Medulla oblongata (tissue), 1 donor: ENCODE measurements around the gene EED.
"Not testable (repeated sequence)": the region's sequence is repeated elsewhere in the genome, so short reads cannot be mapped to it uniquely, and the experiment has no call there.

Source experiments
- DNase-seq: peaks from one replicate; pipeline ENCODE4 v3.0.0-alpha.2; 2015; ENCODE audit errors: extremely low spot score

Gene EED

DNA sequence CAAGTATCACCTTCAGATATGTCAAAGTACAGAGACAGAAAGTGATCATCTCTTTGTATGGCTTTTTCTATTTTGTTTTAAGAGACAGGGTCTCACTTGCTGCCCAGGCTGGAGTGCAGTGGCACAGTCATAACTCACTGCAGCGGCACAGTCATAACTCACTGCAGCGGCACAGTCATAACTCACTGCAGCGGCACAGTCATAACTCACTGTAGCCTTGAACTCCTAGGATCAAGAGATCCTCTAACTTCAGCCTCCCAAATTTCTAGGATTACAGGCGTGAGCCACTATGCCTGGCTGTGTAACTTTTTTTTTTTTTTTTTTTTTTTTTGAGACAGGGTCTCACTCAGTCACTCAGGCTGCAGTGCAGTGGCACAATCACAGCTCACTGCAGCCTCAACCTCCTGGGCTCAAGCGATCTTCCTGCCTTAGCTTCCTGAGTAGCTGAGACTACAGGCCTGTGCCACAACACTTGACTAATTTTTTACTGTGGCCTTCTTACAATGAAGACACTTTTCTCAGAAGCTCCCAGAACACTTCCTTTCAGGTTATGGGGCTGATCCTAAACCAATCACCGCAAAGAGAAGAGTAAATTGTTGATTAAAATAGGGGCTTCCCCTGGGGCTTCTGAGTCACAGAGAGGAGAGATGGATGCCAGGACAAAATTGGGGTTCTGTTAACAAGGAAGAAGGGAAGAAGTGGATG is 48.5 kb downstream of the EED start:
- no peak for DNase-seq

- no peak for DNase-seq
These were observed 49.5 kb downstream of the EED start for GRCh38 chr11:86294026-86294425.

DNA sequence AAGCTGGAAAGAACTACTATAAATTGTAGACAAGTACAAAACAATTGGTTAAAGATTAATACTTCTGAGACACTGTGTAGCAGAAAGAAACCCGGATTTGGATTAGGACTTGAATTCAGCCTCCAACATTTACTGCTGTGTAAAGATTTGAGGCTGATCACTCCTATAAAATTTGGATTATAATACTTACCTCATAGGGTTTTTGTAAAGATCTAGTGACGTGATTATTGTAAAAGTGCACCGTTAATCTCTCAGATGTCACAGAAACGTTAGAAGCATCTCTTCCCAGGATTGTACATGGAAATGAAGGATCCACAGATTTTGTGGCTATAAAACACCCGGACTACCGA is 57.2 kb downstream of the EED start:
- DNase-seq: no peak

- peak; percentile 100 for DNase-seq
These were observed 57.7 kb downstream of the EED start, which contains the start of gene HIKESHI for GRCh38 chr11:86302092-86302793. HIKESHI (plus strand) TSS chr11:86302240; CDS start chr11:86302449, 209 bp downstream.

GRCh38 chr11:86303257-86303656 is 58.7 kb downstream of the EED start:
- no peak for DNase-seq

DNA sequence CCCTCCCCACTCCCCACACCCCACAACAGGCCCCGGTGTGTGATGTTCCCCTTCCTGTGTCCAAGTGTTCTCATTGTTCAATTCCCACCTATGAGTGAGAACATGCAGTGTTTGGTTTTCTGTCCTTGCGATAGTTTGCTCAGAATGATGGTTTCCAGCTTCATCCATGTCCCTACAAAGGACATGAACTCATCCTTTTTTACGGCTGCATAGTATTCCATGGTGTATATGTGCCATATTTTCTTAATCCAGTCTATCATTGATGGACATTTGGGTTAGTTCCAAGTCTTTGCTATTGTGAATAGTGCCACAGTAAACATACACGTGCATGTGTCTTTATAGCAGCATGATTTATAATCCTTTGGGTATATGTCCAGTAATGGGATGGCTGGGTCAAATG is 64.2 kb downstream of the EED start:
- not testable (repeated sequence) for DNase-seq

DNA sequence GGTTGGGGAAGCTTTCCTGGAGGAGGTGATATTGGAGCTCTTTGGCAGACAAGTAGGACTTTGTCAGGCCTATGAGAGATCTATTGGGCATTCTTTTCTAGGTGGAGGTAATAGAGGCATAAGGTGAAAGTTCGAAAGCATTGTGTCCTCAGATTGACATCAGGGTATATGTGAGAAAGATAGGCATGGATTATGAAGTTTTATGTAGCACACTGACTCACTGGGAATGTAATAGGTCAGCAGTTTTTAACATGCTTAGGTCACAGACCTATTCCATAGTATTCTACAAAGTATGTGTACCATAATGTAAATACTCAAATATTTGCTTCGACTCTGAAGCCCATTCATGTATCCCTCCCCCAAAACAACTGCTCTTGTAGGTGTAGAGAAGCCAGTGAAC is 69.2 kb downstream of the EED start:
- no peak for DNase-seq

DNA sequence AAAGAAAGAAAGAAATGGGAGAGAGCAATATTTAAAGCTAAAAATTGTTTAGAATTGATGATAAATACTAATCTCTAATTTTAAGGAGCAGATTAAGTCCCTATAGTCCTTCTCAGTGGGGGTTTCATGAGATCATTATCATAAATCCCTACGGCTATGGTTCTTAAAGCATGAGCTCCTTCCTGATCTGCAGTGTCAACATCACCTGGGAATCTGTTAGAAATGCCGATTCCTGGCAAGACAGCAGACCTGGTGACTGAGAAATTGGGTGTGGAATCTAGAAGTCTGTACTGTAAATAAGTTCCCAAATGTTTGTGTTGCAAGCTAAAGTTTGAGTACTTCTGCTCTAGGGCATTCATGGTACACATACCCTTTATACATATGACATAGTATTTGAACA is 70.1 kb downstream of the EED start:
- no peak for DNase-seq
